Measurements from ENCODE around the gene RRAS2. TPM values are rescaled to one million over a fixed set of nuclear protein-coding genes. Genes with fewer than 3 reads are reported as not detected.

Gene RRAS2
- polyA plus RNA-seq, 10 donors, result 35.2 to 84.0 (median 42.0) TPM

GRCh38 chr11:14341968-14342367 lies 17.0 kb downstream of the RRAS2 start:
- DNase-seq, result no peak

GRCh38 chr11:14340721-14341120 lies 18.3 kb downstream of the RRAS2 start:
- no peak for DNase-seq

GRCh38 chr11:14339356-14339755 lies 19.6 kb downstream of the RRAS2 start:
- no peak for DNase-seq

GRCh38 chr11:14336507-14337503 lies 22.2 kb downstream of the RRAS2 start:
- peak in 1 of 3 donors; percentile 83 for DNase-seq

GRCh38 chr11:14335712-14336111 lies 23.3 kb downstream of the RRAS2 start:
- DNase-seq, result no peak

GRCh38 chr11:14334893-14335292 lies 24.1 kb downstream of the RRAS2 start:
- DNase-seq, result no peak

GRCh38 chr11:14334192-14334591 lies 24.8 kb downstream of the RRAS2 start:
- DNase-seq, result no peak

- no peak for DNase-seq
Observed at GRCh38 chr11:14331476-14332136, 27.4 kb downstream of the RRAS2 start.

- no peak for DNase-seq
Observed at GRCh38 chr11:14330881-14331280, 28.1 kb downstream of the RRAS2 start.

- DNase-seq, result no peak
Observed at GRCh38 chr11:14329702-14330101, 29.3 kb downstream of the RRAS2 start.

- no peak for DNase-seq
Observed at GRCh38 chr11:14327116-14327515, 31.9 kb downstream of the RRAS2 start.

- DNase-seq, result no peak
Observed at GRCh38 chr11:14323118-14323676, 35.8 kb downstream of the RRAS2 start.

- DNase-seq, result no peak
Observed at GRCh38 chr11:14322510-14322909, 36.5 kb downstream of the RRAS2 start.

GRCh38 chr11:14320020-14320419 lies 39.0 kb downstream of the RRAS2 start:
- peak in 1 of 3 donors; percentile 20 for DNase-seq

- DNase-seq, result no peak
Observed at GRCh38 chr11:14318581-14318981, 40.4 kb downstream of the RRAS2 start.

- DNase-seq, result no peak
Observed at GRCh38 chr11:14317659-14318325, 41.2 kb downstream of the RRAS2 start.

GRCh38 chr11:14315130-14315529 lies 43.9 kb downstream of the RRAS2 start:
- DNase-seq, result no peak

GRCh38 chr11:14314127-14314526 lies 44.9 kb downstream of the RRAS2 start:
- DNase-seq, result no peak

GRCh38 chr11:14312736-14313438 lies 46.1 kb downstream of the RRAS2 start:
- DNase-seq, result peak in 1 of 3 donors; percentile 20

- DNase-seq, result no peak
Observed at GRCh38 chr11:14310679-14311078, 48.3 kb downstream of the RRAS2 start.
